Measurements from ENCODE around the gene CBX3. TPM values are rescaled to one million over a fixed set of nuclear protein-coding genes. Genes with fewer than 3 reads are reported as not detected.

The CBX3 gene
- total and polyA plus RNA-seq, 10 of the 15 experiments (the other 5 are each of a cell fraction or from before 2014, with no cell fraction given), result 153 to 307 (median 225) TPM

- Histone ChIP-seq H3K27me3 (replicated peaks in 1 of 2; ENCODE audit: control insufficient read depth in 2 of 2, insufficient read depth in 2 of 2, low read length in 1 of 2) (no peaks in the 10 kb centered on the region), H3K9me3 (replicated peaks; ENCODE audit: control insufficient read depth, insufficient read depth, low read length) (no peaks in the 10 kb centered on the region), H4K20me1 (ENCODE audit: control insufficient read depth, insufficient read depth) (no peaks in the 10 kb centered on the region; the same call in 1 of the 2 replicates), H3K4me2 (ENCODE audit: control insufficient read depth, insufficient read depth) (peak overlapping the region; percentile 98), H3K36me3 (ENCODE audit: control insufficient read depth in 2 of 2, insufficient read depth in 2 of 2, low read length in 1 of 2) (no peaks in the 10 kb centered on the region; a peak in 1 of 4 replicates), H3K79me2 (ENCODE audit: control insufficient read depth, insufficient read depth, low read length) (peaks cover 96% of the 10 kb centered on the region), H2AFZ (ENCODE audit: control insufficient read depth, low read depth, low read length) (peak overlapping the region; percentile 40; the same call in 1 of the 2 replicates), H3K9ac (ENCODE audit: control insufficient read depth, insufficient read depth, low read length) (peak overlapping the region; percentile 70), H3K4me1 (ENCODE audit: control insufficient read depth, insufficient read depth, low read length) (peaks cover 43% of the 10 kb centered on the region), H3K27ac (ENCODE audit: control insufficient read depth, insufficient read depth) (peak overlapping the region; percentile 88), H3K4me3 (peak overlapping the region; percentile 55)
- DNase-seq (ENCODE audit: low read depth, low spot score) (peak; percentile 84), ATAC-seq (peak; percentile 55), FAIRE-seq (peak; percentile 66)
- ChIA-PET RAD21 (ENCODE audit: unreplicated experiment) (interaction anchor here (0.6 to 9.0 kb wide), 12 partner anchors 10 to 264 kb away, joined by 3 to 164 read pairs (median 4); partner anchors contain the start of genes CBX3, HNRNPA2B1 and SNX10), CTCF (interaction anchor here (0.6 to 5.6 kb wide), 17 partner anchors 10 to 1256 kb away, joined by 3 to 104 read pairs (median 4); partner anchors contain the start of genes HNRNPA2B1 and SNX10), POLR2A (interaction anchor here (0.7 to 10.1 kb wide), 7 partner anchors 10 to 74 kb away, joined by 3 to 206 read pairs (median 4); partner anchors contain the start of genes CBX3 and HNRNPA2B1), SMC1A (ENCODE audit: uncharacterized antibody, unreplicated experiment) (interaction anchor here (0.6 to 9.3 kb wide), 20 partner anchors 8 to 511 kb away, joined by 3 to 198 read pairs (median 3); partner anchors contain the start of genes CBX3 and HNRNPA2B1)
- intact Hi-C loops (cut with micrococcal nuclease; ENCODE audit: unreplicated experiment), result loop anchor here (1.0 to 5.0 kb wide), 3 partner anchors 32 to 262 kb away; no protein-coding TSS in a partner anchor
- 5% methylated on average over 20 of the region's 20 CpGs for WGBS (ENCODE audit: insufficient coverage, insufficient replicate concordance, low lambda C conversion rate, missing lambda C conversion rate)
- BruUV-seq (replicated peaks), result no TSS peak
- in situ Hi-C loops (cut with MboI), result no loop called here
- peak; percentile 66 for TF ChIP-seq MTA2 (IDR thresholded peaks at IDR 0.05; ENCODE audit: low read depth)
- TF ChIP-seq RELA (IDR thresholded peaks at IDR 0.05; ENCODE audit: borderline replicate concordance, partially characterized antibody), result peak; percentile 93
- TF ChIP-seq SMARCA5 (IDR thresholded peaks at IDR 0.05), result peak; percentile 87
- TF ChIP-seq RCOR1 (conservative IDR thresholded peaks at IDR 0.05; ENCODE audit: low read depth, low read length), result no peak
- peak; percentile 93 for TF ChIP-seq RUNX3 (IDR thresholded peaks at IDR 0.05; ENCODE audit: low read length)
- TF ChIP-seq POLR2A (IDR thresholded peaks at IDR 0.05; ENCODE audit: low read depth, low read length), result no peak
- no peak for TF ChIP-seq PML (IDR thresholded peaks at IDR 0.05; ENCODE audit: low read length)
- TF ChIP-seq HDGF (IDR thresholded peaks at IDR 0.05), result 0 out of 2 replicates have a peak, but pooled peaks have one; percentile 40
- TF ChIP-seq, protein P1, sequence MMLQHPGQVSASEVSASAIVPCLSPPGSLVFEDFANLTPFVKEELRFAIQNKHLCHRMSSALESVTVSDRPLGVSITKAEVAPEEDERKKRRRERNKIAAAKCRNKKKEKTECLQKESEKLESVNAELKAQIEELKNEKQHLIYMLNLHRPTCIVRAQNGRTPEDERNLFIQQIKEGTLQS (IDR thresholded peaks at IDR 0.05; ENCODE audit: borderline replicate concordance, extremely low read depth, low read depth, low read length), result no peak
- peak; percentile 60; the same call in 1 of the 2 replicates for TF ChIP-seq ZSCAN29 (IDR thresholded peaks at IDR 0.05)
- TF ChIP-seq POU2F2 (IDR thresholded peaks at IDR 0.05; ENCODE audit: borderline replicate concordance, low read depth, low read length), result peak; percentile 32; the same call in 1 of the 3 replicates
- no peak for TF ChIP-seq CHD4 (IDR thresholded peaks at IDR 0.05)
- no peak for TF ChIP-seq SIX5 (IDR thresholded peaks at IDR 0.05; ENCODE audit: low read depth, low read length, severe bottlenecking)
- no peak for TF ChIP-seq REST (IDR thresholded peaks at IDR 0.05; ENCODE audit: low read depth, low read length)
- no peak for TF ChIP-seq STAT1 (conservative IDR thresholded peaks at IDR 0.05)
- peak; percentile 62 to 94 for TF ChIP-seq BHLHE40 (IDR thresholded peaks at IDR 0.05; ENCODE audit: borderline replicate concordance in 1 of 2, low read depth in 2 of 2, low read length in 1 of 2)
- 0 out of 2 replicates have a peak, but pooled peaks have one; percentile 36 for TF ChIP-seq ZNF217 (IDR thresholded peaks at IDR 0.05)
- peak; percentile 63; the same call in 1 of the 2 replicates for TF ChIP-seq GATAD2B (conservative IDR thresholded peaks at IDR 0.05; ENCODE audit: low read depth)
- 0 out of 2 replicates have a peak, but pooled peaks have one; percentile 48 for TF ChIP-seq ZNF207 (IDR thresholded peaks at IDR 0.05; ENCODE audit: borderline replicate concordance)
- 0 out of 2 replicates have a peak, but pooled peaks have one; percentile 23 for TF ChIP-seq ZNF24 (IDR thresholded peaks at IDR 0.05)
Observed at GRCh38 chr7:26156451-26157420, 44.8 kb upstream of the CBX3 start.

Measured in GM12878 (cell line).